HG03469 (cell line): ENCODE measurements around the gene METTL13.
"Not testable (repeated sequence)": the region's sequence is repeated elsewhere in the genome, so short reads cannot be mapped to it uniquely, and the experiment has no call there.

ENCODE experiments used
- ATAC-seq: cut with Tn5 transposase; IDR thresholded peaks from one replicate; pipeline ENCODE4 v1.9.1; 2021; ENCODE audit warnings: mild to moderate bottlenecking, moderate library complexity, moderate number of reproducible peaks; ENCODE audit not compliant: unreplicated experiment

Gene METTL13

GRCh38 chr1:171763764-171764163, 17.7 kb upstream of the METTL13 start:
- ATAC-seq, result no peak

GRCh38 chr1:171769171-171769570, 12.3 kb upstream of the METTL13 start:
- ATAC-seq, result no peak

DNA sequence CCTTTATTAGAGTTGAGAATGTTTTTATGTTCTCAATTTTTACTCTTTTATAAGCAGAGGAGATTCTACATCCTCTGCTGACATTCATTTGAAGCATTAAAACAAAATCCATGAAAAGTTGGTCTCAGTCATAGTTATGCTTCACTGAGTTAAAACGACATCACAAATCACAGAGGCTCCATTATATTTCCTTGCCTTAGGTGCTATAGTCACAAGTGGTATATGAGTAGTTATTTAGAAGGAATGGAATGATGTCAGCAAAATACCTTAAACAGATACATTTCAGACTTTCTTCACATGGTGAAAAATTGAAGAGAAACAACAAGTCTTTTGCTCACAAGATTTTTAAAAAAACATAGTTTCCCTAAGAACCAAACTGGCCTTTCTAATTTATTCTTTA, 11.7 kb upstream of the METTL13 start:
- ATAC-seq, result no peak

DNA sequence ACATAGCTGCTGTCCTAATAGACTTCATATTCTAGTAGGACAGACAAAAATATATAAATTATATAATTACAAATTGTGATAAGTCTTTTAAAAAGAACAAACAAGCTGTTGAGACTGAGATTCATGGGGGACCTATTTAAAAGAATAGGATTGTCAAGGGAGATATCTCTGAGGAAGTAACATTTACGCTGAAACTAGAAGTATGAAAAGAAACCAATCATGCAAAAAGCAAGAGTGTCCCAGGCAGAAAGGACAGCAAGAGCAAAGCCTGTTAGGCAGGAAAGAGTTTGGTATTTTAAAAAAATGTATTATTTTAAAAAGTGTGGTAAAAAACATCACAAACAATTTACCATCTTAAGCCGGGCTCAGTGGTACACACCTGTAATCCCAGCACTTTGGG, 9.1 kb upstream of the METTL13 start:
- no peak for ATAC-seq

DNA sequence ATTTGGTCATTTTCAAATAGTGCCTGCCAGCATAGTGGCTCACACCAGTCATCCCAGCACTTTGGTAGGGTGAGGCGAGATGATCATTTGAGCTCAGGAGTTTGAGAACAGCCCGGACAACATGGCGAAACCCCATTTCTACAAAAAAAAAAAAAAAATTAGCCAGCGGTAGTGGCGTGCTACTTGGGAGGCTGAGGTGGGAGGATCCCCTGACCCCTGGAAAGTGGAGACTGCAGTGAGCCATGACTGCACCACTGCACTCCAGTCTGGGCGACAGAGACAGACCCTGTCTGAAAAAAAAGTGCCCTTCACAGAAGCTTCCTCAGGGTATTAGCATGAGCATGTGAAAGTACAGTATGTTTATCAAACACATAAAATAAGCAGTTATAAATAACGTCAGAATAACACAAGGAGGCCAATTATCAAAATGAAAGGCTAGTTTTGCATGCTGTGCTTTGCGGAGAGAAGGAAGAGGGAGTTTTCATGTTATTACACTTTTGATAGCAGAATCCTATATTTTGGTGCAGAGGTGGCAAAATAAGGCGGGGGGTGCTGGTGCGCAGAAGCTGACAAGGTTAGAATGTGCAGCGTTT, 781 bp upstream of the METTL13 start:
- ATAC-seq, result no peak

DNA sequence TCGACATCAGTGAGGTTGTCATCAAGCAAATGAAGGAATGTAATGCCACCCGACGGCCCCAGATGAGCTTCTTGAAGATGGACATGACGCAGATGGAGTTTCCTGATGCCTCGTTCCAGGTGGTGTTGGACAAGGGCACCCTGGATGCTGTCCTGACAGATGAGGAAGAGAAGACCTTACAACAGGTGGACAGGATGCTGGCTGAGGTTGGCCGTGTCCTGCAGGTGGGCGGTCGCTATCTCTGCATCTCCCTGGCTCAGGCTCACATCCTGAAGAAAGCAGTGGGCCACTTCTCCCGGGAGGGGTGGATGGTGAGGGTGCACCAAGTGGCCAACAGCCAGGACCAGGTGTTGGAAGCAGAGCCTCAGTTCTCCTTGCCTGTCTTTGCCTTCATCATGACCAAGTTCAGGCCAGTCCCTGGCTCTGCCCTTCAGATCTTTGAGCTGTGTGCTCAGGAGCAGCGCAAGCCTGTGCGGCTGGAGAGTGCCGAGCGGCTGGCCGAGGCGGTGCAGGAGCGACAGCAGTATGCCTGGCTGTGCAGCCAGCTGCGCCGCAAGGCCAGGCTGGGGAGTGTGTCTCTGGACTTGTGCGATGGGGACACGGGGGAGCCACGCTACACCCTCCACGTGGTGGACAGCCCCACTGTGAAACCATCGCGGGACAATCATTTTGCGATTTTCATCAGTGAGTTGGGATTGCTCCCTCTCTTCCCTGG, 2.5 kb downstream of the METTL13 start:
- no peak for ATAC-seq

DNA sequence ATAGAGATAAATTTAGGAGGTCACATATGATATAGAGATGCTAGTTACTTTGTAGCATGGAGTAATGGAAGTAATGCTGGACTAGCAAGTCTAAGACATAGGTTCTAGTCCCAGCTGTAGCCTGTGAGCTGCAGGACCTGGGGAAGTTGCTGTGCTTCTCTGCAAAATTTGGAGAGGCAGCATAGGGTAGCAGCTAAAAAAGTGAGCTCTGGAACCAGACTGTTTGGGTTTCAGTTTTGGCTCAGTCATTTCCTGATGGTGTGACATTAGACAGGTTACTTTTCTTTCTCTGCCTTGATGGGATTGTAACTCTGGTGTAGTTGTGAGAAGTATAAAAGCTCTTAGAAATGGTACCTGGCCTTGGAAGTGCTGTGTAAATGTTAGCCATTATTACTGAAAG, 3.3 kb downstream of the METTL13 start:
- ATAC-seq, result no peak

- ATAC-seq, result no peak
Observed at GRCh38 chr1:171785766-171786165, 4.3 kb downstream of the METTL13 start.

GRCh38 chr1:171786534-171786933, 5.1 kb downstream of the METTL13 start:
- ATAC-seq, result no peak

DNA sequence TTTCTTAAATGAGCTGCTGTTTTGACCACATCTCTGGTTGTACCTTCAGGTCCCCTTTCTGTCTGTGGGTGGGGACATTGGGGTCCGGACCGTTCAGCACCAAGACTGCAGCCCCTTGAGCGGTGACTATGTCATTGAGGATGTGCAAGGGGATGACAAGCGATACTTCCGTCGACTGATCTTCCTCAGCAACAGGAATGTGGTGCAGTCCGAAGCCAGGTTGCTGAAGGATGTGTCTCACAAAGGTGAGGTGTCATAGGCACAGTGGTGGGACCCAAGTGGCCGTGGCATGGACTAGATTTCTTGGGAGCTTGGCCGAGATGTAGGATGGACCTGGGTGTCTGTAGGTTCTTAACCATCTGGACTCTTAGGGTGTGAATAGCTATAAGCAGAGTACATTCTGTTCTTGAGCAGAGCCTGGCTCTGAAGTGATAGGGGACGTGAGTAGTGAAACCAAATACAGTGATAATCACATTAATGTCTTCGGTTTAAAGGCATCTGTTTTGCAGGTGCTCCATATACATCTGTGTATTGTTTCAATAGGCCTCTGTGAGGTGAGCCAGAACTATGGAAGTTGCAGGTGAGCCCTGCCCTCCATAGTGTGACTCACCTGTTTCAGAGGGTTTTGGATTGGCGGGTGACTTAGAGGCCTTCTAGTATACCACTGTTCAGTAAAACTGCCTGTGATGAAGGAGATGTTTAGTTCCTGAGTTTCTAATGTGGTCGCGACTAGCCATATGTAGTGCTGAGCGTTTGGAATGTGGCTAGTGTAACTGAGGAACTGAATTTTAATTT, 6.4 kb downstream of the METTL13 start:
- ATAC-seq, result no peak

- no peak for ATAC-seq
Observed at GRCh38 chr1:171788696-171789095, 7.2 kb downstream of the METTL13 start.

DNA sequence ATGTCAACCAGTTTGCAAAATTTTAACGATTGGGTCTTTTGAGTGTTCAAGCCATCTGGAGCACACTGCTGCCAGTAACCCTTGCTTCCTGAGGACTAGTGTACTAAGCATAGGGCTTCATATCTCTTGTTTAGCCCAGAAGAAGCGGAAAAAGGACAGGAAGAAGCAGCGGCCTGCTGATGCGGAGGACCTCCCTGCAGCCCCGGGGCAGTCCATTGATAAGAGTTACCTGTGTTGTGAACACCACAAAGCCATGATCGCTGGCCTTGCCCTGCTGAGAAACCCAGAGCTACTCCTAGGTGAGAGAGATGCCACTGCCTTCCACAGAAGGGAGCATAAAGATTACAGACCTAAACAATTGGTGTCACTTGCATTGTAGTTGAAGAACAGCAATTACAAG, 8.9 kb downstream of the METTL13 start:
- no peak for ATAC-seq

- no peak for ATAC-seq
Observed at GRCh38 chr1:171792656-171793369, 11.4 kb downstream of the METTL13 start.

DNA sequence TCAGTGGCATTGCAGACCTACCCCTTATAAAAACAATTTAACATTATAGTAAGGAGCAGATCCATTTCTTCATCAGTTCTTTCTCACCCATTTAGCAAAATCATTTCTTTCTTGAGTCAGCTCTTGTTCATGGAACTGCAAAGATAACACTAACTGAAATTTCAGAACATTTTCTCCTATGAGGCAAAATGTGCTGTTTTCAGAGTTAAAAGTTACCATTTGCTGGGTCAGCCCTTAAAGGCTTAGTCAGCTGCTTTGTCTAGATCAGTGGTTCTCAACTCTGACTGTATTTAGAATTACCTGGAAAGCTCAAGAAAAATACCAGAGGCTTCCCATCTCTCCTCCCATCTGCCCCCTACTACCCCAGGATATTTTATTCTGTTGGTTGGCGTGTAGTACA, 12.2 kb downstream of the METTL13 start:
- no peak for ATAC-seq

- no peak for ATAC-seq
Observed at GRCh38 chr1:171794085-171794484, 12.6 kb downstream of the METTL13 start.

GRCh38 chr1:171796592-171796991, 15.1 kb downstream of the METTL13 start:
- ATAC-seq, result no peak

DNA sequence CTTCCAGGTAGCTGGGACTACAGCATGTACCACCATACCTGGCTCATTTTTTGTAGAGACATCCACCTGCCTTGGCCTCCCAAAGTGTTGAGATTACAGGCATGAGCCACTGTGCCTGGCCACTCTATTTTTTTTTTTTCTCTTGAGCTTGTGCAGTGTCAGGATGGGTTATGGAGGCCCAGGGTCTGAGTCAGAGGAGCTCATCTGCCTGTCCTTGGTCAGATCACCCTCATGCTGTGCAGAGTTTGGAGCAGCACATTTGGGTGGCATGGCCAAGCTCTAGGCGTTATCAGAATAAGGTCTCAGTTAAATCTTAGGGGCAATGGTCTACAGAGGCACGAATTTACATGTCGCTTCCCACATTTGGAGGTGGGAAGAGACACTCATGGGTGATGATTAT, 16.9 kb downstream of the METTL13 start:
- ATAC-seq, result no peak

GRCh38 chr1:171798765-171799164, 17.3 kb downstream of the METTL13 start:
- no peak for ATAC-seq

DNA sequence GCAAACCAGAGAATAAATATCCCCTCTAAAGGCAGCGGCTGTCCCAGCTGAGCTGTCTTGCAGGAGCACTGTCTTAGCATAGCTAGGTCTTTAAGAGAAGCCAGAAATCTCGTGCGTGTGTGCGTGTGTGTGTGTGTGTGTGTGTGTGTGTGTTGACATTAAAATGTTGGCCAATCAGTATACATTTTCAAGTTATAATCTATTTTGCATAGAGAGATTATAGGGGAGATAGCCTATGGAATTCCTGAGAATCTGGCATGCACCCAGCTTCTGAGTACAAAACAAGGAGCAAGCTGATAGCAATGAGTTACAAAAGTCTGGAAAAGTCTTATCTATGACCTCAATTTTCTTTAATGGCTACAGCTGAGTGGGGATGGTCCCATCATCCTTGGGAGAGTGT, 17.7 kb downstream of the METTL13 start:
- ATAC-seq, result no peak

GRCh38 chr1:171799698-171800097, 18.2 kb downstream of the METTL13 start:
- ATAC-seq, result not testable (repeated sequence)

- ATAC-seq, result no peak
Observed at GRCh38 chr1:171800342-171800741, 18.9 kb downstream of the METTL13 start.
